ENCODE measurements around the gene FAU. TPM values are rescaled to one million over a fixed set of nuclear protein-coding genes. Genes with fewer than 3 reads are reported as not detected.

Gene FAU
- polyA plus RNA-seq, 3 donors = 732 to 1,153 (median 967) TPM

Other genes starting within 250 kb of the FAU start
- 10 to 100 TPM; 10.3 to 68.5 (median 22.9) TPM for gene EHD1, start 243.5 kb downstream of the FAU start, polyA plus RNA-seq
- 10 to 100 TPM; 12.4 to 14.7 (median 14.5) TPM for gene ATG2A, start 204.9 kb downstream of the FAU start, polyA plus RNA-seq
- gene PPP2R5B, start 197.4 kb downstream of the FAU start, polyA plus RNA-seq = 10 to 100 TPM in 2 of 3 donors, 1 to 10 TPM in 1; 10.0 to 17.9 (median 13.0) TPM
- 1 to 10 TPM in 1 of 3 donors, not detected in 2; 3.6 TPM for gene GPHA2, start 186.2 kb downstream of the FAU start, polyA plus RNA-seq
- gene MAJIN, start 150.0 kb downstream of the FAU start, polyA plus RNA-seq = under 1 TPM in 1 of 3 donors, not detected in 2; 0.08 TPM
- 1 to 10 TPM; 1.2 to 7.4 (median 5.5) TPM for gene BATF2, start 125.2 kb downstream of the FAU start, polyA plus RNA-seq
- 100 to 1,000 TPM in 2 of 3 donors, 10 to 100 TPM in 1; 57.9 to 226 (median 169) TPM for gene ARL2, start 108.0 kb downstream of the FAU start, polyA plus RNA-seq
- gene SNX15, start 94.7 kb downstream of the FAU start, polyA plus RNA-seq = 10 to 100 TPM; 14.3 to 27.7 (median 25.3) TPM
- 10 to 100 TPM in 1 of 3 donors, 1 to 10 TPM in 2; 7.8 to 10.7 (median 7.9) TPM for gene SAC3D1, start 80.9 kb downstream of the FAU start, polyA plus RNA-seq
- gene NAALADL1, start 63.6 kb downstream of the FAU start, polyA plus RNA-seq = 10 to 100 TPM in 2 of 3 donors, 1 to 10 TPM in 1; 3.1 to 28.8 (median 12.0) TPM
- 1 to 10 TPM in 1 of 3 donors, under 1 TPM in 2; 0.39 to 1.3 (median 0.52) TPM for gene CDCA5, start 38.1 kb downstream of the FAU start, polyA plus RNA-seq
- gene ZFPL1, start 37.9 kb downstream of the FAU start, polyA plus RNA-seq = 10 to 100 TPM; 29.7 to 40.9 (median 35.5) TPM
- gene VPS51, start 25.9 kb downstream of the FAU start, polyA plus RNA-seq = 100 to 1,000 TPM; 109 to 192 (median 128) TPM
- 100 to 1,000 TPM in 1 of 3 donors, 10 to 100 TPM in 2; 25.3 to 151 (median 78.4) TPM for gene TM7SF2, start 10.3 kb downstream of the FAU start, polyA plus RNA-seq
- gene ZNHIT2, start 4.4 kb downstream of the FAU start, polyA plus RNA-seq = 10 to 100 TPM in 2 of 3 donors, 1 to 10 TPM in 1; 5.1 to 15.1 (median 12.3) TPM
- 10 to 100 TPM; 22.3 to 32.5 (median 30.9) TPM for gene MRPL49, start 187 bp upstream of the FAU start, polyA plus RNA-seq
- 10 to 100 TPM; 17.0 to 43.7 (median 31.3) TPM for gene SYVN1, start 12.4 kb upstream of the FAU start, polyA plus RNA-seq
- gene SPDYC, start 48.1 kb upstream of the FAU start, polyA plus RNA-seq = not detected
- gene CAPN1, start 59.8 kb upstream of the FAU start, polyA plus RNA-seq = 10 to 100 TPM; 54.6 to 82.1 (median 75.0) TPM
- gene POLA2, start 139.8 kb upstream of the FAU start, polyA plus RNA-seq = 1 to 10 TPM; 2.3 to 5.4 (median 3.0) TPM
- 10 to 100 TPM in 2 of 3 donors, 1 to 10 TPM in 1; 5.4 to 82.5 (median 50.2) TPM for gene CDC42EP2, start 192.7 kb upstream of the FAU start, polyA plus RNA-seq
- gene DPF2, start 211.7 kb upstream of the FAU start, polyA plus RNA-seq = 10 to 100 TPM; 15.7 to 25.3 (median 20.2) TPM
- under 1 TPM; 0.04 to 0.45 (median 0.08) TPM for gene TIGD3, start 232.6 kb upstream of the FAU start, polyA plus RNA-seq

All from adipose tissue (tissue), 3 donors.